Middle frontal gyrus (tissue), 1 donor: ENCODE results near the gene RGS8.

Source experiments
- DNase-seq: peaks from one replicate; pipeline ENCODE4 v3.0.0-alpha.2; 2015; ENCODE audit warnings: low spot score; ENCODE audit errors: extremely low spot score

Gene RGS8

GRCh38 chr1:182641561-182641960, 42.8 kb downstream of the RGS8 start:
- DNase-seq: no peak

GRCh38 chr1:182639330-182639729, 45.1 kb downstream of the RGS8 start:
- no peak for DNase-seq

- no peak for DNase-seq
Measured at GRCh38 chr1:182637769-182638168, 46.6 kb downstream of the RGS8 start.

GRCh38 chr1:182635871-182636270, 48.5 kb downstream of the RGS8 start:
- no peak for DNase-seq
